ENCODE measurements around the gene PBX3.

DNA sequence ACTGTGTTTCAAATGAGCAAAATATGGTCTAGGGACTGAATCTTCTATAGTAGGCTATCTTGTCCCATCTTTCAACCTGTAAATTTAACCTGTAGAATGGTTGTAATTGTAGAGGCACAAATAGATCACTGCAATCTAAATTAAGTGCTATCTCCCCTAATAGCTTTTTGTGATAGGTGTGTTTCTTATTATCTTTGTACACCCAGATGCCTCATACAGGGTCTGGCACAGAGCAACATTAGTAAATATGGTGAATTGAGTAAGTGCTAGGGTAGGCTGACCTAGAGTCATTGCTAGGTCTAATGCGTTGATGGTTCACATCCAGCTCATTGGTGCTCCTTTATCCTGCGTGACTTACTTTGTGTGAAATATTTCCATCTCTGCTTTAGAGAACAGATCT is 100.6 kb downstream of the PBX3 start:
- TF ChIP-seq, protein P1, sequence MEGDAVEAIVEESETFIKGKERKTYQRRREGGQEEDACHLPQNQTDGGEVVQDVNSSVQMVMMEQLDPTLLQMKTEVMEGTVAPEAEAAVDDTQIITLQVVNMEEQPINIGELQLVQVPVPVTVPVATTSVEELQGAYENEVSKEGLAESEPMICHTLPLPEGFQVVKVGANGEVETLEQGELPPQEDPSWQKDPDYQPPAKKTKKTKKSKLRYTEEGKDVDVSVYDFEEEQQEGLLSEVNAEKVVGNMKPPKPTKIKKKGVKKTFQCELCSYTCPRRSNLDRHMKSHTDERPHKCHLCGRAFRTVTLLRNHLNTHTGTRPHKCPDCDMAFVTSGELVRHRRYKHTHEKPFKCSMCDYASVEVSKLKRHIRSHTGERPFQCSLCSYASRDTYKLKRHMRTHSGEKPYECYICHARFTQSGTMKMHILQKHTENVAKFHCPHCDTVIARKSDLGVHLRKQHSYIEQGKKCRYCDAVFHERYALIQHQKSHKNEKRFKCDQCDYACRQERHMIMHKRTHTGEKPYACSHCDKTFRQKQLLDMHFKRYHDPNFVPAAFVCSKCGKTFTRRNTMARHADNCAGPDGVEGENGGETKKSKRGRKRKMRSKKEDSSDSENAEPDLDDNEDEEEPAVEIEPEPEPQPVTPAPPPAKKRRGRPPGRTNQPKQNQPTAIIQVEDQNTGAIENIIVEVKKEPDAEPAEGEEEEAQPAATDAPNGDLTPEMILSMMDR (IDR thresholded peaks at IDR 0.05; ENCODE audit: low read depth, low read length, missing input control) = no peak
- TF ChIP-seq, protein P2, sequence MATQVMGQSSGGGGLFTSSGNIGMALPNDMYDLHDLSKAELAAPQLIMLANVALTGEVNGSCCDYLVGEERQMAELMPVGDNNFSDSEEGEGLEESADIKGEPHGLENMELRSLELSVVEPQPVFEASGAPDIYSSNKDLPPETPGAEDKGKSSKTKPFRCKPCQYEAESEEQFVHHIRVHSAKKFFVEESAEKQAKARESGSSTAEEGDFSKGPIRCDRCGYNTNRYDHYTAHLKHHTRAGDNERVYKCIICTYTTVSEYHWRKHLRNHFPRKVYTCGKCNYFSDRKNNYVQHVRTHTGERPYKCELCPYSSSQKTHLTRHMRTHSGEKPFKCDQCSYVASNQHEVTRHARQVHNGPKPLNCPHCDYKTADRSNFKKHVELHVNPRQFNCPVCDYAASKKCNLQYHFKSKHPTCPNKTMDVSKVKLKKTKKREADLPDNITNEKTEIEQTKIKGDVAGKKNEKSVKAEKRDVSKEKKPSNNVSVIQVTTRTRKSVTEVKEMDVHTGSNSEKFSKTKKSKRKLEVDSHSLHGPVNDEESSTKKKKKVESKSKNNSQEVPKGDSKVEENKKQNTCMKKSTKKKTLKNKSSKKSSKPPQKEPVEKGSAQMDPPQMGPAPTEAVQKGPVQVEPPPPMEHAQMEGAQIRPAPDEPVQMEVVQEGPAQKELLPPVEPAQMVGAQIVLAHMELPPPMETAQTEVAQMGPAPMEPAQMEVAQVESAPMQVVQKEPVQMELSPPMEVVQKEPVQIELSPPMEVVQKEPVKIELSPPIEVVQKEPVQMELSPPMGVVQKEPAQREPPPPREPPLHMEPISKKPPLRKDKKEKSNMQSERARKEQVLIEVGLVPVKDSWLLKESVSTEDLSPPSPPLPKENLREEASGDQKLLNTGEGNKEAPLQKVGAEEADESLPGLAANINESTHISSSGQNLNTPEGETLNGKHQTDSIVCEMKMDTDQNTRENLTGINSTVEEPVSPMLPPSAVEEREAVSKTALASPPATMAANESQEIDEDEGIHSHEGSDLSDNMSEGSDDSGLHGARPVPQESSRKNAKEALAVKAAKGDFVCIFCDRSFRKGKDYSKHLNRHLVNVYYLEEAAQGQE (IDR thresholded peaks at IDR 0.05) = no peak
- no peak for TF ChIP-seq EGR1 (IDR thresholded peaks at IDR 0.05; ENCODE audit: low read depth in 2 of 2)
- no peak for TF ChIP-seq GABPA (IDR thresholded peaks at IDR 0.05 in 1 of 2, conservative IDR thresholded peaks at IDR 0.05 in 1 of 2)
- TF ChIP-seq, protein P3, sequence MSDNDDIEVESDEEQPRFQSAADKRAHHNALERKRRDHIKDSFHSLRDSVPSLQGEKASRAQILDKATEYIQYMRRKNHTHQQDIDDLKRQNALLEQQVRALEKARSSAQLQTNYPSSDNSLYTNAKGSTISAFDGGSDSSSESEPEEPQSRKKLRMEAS (IDR thresholded peaks at IDR 0.05) = no peak
- no peak for TF ChIP-seq YY1 (IDR thresholded peaks at IDR 0.05)
- TF ChIP-seq TAF1 (conservative IDR thresholded peaks at IDR 0.05) = no peak
